A549 (cell line): Measurements from ENCODE around the gene CHMP6. TPM values are rescaled to one million over a fixed set of nuclear protein-coding genes. Genes with fewer than 3 reads are reported as not detected.

Experiments used
- ATAC-seq, 2 experiments: fragments of 200-7000 bp in 1 of 2; fragments of >200 bp in 1 of 2; cut with Nextera tagmentation in 1 of 2; cut with Tn5 transposase in 1 of 2; 3 replicates each; pipeline versions ENCODE4 v1.8.0 to v1.9.1; 2018 to 2020; ENCODE audit warnings: mild to moderate bottlenecking in 1 of 2, moderate library complexity in 1 of 2
- CTCF ChIA-PET: fragments of 300-600 bp; sonication (Branson Sonifier 250); formaldehyde crosslinking; extraction: SDS; loops from one replicate; lab custom pipeline; 2021; ENCODE audit warnings: antibody characterized with exemption, inconsistent platforms; lab: Yijun Ruan, JAX
- POLR2A ChIA-PET: fragments of 350-600 bp; formaldehyde crosslinking; extraction: SDS; loops from one replicate; lab custom pipeline; 2021; ENCODE audit warnings: antibody characterized with exemption, inconsistent platforms; lab: Yijun Ruan, JAX
- DNase-seq, 2 experiments: peaks; one replicate each; pipeline versions ENCODE4 v3.0.0 to v3.0.0-alpha.2; 2011 to 2016; ENCODE audit warnings: low read depth in 1 of 2, low spot score in 1 of 2
- FAIRE-seq: peaks from 2 replicates; lab custom pipeline; 2011; peaks lifted over from hg19 to GRCh38; lab: Jason Lieb, UNC
- H3K27ac ChIP-seq, 2 experiments: fragments of >200 bp; sonication (Bioruptor Twin); formaldehyde crosslinking; 3 replicates each; pipeline ENCODE4 v1.5.1; 2016 to 2017
- H3K4me1 ChIP-seq: fragments of >200 bp; sonication (Bioruptor Twin); formaldehyde crosslinking; 3 replicates; pipeline ENCODE4 v1.6.1; 2016
- H3K4me2 ChIP-seq: fragments of >200 bp; sonication (Bioruptor Twin); formaldehyde crosslinking; 3 replicates; pipeline ENCODE4 v1.6.1; 2016
- H3K4me3 ChIP-seq: fragments of >200 bp; sonication (Bioruptor Twin); formaldehyde crosslinking; 3 replicates; pipeline ENCODE4 v1.5.1; 2016
- H3K9me3 ChIP-seq: fragments of >200 bp; sonication (Bioruptor Twin); formaldehyde crosslinking; 3 replicates; pipeline ENCODE4 v1.6.1; 2016
- CHD4 ChIP-seq: fragments of 200-600 bp; sonication (generic); IDR thresholded peaks from 2 replicates; pipeline ENCODE4 v1.6.1; 2016; ENCODE audit warnings: antibody characterized with exemption, mild to moderate bottlenecking, borderline replicate concordance
- CTCF ChIP-seq: fragments of >200 bp; sonication (Bioruptor Twin); formaldehyde crosslinking; IDR thresholded peaks from 3 replicates; pipeline ENCODE4 v1.5.1; 2016
- FOSL2 ChIP-seq, 2 experiments: fragments of 450-650 bp in 1 of 2; fragments of >200 bp in 1 of 2; sonication (Bioruptor Twin) in 1 of 2; formaldehyde crosslinking; IDR thresholded peaks; 2 replicates each; pipeline versions ENCODE4 v1.5.0 to v1.6.1; 2016 to 2020; ENCODE audit warnings: mild to moderate bottlenecking in 1 of 2, moderate library complexity in 1 of 2
- GATA3 ChIP-seq: IDR thresholded peaks from 2 replicates; pipeline ENCODE4 v1.6.1; 2012; ENCODE audit warnings: borderline replicate concordance
- HDAC2 ChIP-seq: fragments of 200-600 bp; sonication (generic); IDR thresholded peaks from 2 replicates; pipeline ENCODE4 v1.6.1; 2016
- KDM1A ChIP-seq: fragments of 200-600 bp; sonication (generic); IDR thresholded peaks from 2 replicates; pipeline ENCODE4 v1.6.1; 2016; ENCODE audit warnings: low read depth, mild to moderate bottlenecking
- MAFK ChIP-seq: fragments of 450-650 bp; IDR thresholded peaks from 2 replicates; pipeline ENCODE4 v1.6.1; 2014; ENCODE audit not compliant: partially characterized antibody
- PBX3 ChIP-seq: IDR thresholded peaks from 2 replicates; pipeline ENCODE4 v1.6.1; 2012
- RAD21 ChIP-seq, 2 experiments: fragments of >200 bp in 1 of 2; sonication (Bioruptor Twin) in 1 of 2; formaldehyde crosslinking in 1 of 2; IDR thresholded peaks in 1 of 2; conservative IDR thresholded peaks in 1 of 2; 2 replicates in 1 of 2; 3 replicates in 1 of 2; pipeline ENCODE4 v1.6.1; 2012 to 2018; ENCODE audit warnings: inconsistent platforms in 1 of 2
- REST ChIP-seq: fragments of 200-600 bp; sonication (generic); IDR thresholded peaks from 2 replicates; pipeline ENCODE4 v1.6.1; 2016; ENCODE audit warnings: antibody characterized with exemption, mild to moderate bottlenecking, moderate library complexity
- RFX5 ChIP-seq: fragments of 450-650 bp; IDR thresholded peaks from 2 replicates; pipeline ENCODE4 v1.7.1; 2014; ENCODE audit warnings: antibody characterized with exemption, mild to moderate bottlenecking, moderate library complexity
- RNF2 ChIP-seq: fragments of 200-600 bp; sonication (generic); IDR thresholded peaks from 2 replicates; pipeline ENCODE4 v1.6.1; 2016; ENCODE audit warnings: low read depth, mild to moderate bottlenecking, antibody characterized with exemption, moderate library complexity, borderline replicate concordance
- SREBF2 ChIP-seq: fragments of 450-650 bp; IDR thresholded peaks from 2 replicates; pipeline ENCODE4 v1.6.1; 2014; ENCODE audit warnings: mild to moderate bottlenecking, moderate library complexity
- TFCP2L1 ChIP-seq: fragments of 250-450 bp; sonication (Bioruptor Pico); IDR thresholded peaks from 2 replicates; pipeline ENCODE4 v1.5.0; 2021; ENCODE audit warnings: mild to moderate bottlenecking
- WGBS: methylation state at CpG from one replicate; pipeline ENCODE4 v1.1.6; 2017; ENCODE audit errors: missing lambda C conversion rate; 5-methylcytosine and 5-hydroxymethylcytosine counted together
- polyA plus RNA-seq, 4 experiments: library from polyadenylated mRNA; depleted of rRNA in 3 of 4; stranded (reverse); fragments of >200 nt; fragmentation: RNase III in 1 of 4; extraction: RNeasy Plus Mini Kit Qiagen cat#74134 plus additional on column Dnase treatment in 1 of 4; gene quantifications; 2 replicates in 3 of 4; 3 replicates in 1 of 4; pipeline ENCODE4 v1.2.3, GENCODE V29; 2011 to 2017

Gene CHMP6
- polyA plus RNA-seq, 2 of the 4 experiments (the other 2 are of a cell fraction): 28.9 to 30.8 TPM

- Histone ChIP-seq H3K9me3 (no peaks in the 10 kb centered on the region), H3K4me3 (peak overlapping the region; percentile 72)
- CTCF ChIA-PET: interaction anchor here (1.5 to 37.9 kb wide), 3 partner anchors 8 to 62 kb away, joined by 6 to 880 read pairs (median 26); no protein-coding TSS in a partner anchor
- 0 out of 3 replicates have a peak, but pooled peaks have one; percentile 3 for TF ChIP-seq CTCF
- TF ChIP-seq KDM1A: no peak
- TF ChIP-seq, all 56 proteins: peak for 1
- 60% methylated on average over 28 of the region's 66 CpGs for WGBS
- ATAC-seq (peak in 1 of 2 experiments; percentile 2; a peak in 2 of 6 replicates), DNase-seq (no peak), FAIRE-seq (no peak)
- H3K4me2 ChIP-seq: peak overlapping the region; percentile 82
- peak overlapping the region; percentile 72 to 90 for H3K27ac ChIP-seq
- peaks cover 26% of the 10 kb centered on the region for H3K4me1 ChIP-seq
- POLR2A ChIA-PET: interaction anchor here (0.7 to 1.4 kb wide), 7 partner anchors 8 to 187 kb away, joined by 3 to 9 read pairs (median 4); partner anchors contain the start of gene CEP131
These were observed 44.0 kb downstream of the CHMP6 start for GRCh38 chr17:81035521-81036196.

GRCh38 chr17:81036197-81036941 is 44.7 kb downstream of the CHMP6 start:
- ATAC-seq: no peak
- no peak for TF ChIP-seq RFX5
- 93% methylated on average over 24 of the region's 24 CpGs for WGBS
- H3K4me1 ChIP-seq: peaks cover 33% of the 10 kb centered on the region
- H3K27ac ChIP-seq: no peak overlapping the region
- POLR2A ChIA-PET: interaction anchor here (1.4 kb wide), 1 partner anchor 187 kb away, joined by 5 read pairs; the partner anchor contains the start of gene CEP131
- H3K9me3 ChIP-seq: no peaks in the 10 kb centered on the region
- CTCF ChIA-PET: interaction anchor here (1.0 to 37.9 kb wide), 6 partner anchors 8 to 62 kb away, joined by 3 to 880 read pairs (median 5); no protein-coding TSS in a partner anchor
- DNase-seq: no peak
- peak overlapping the region; percentile 82 for H3K4me2 ChIP-seq
- peak overlapping the region; percentile 72; the same call in 2 of the 3 replicates for H3K4me3 ChIP-seq
- no peak for FAIRE-seq

GRCh38 chr17:81037026-81037797 is 45.6 kb downstream of the CHMP6 start:
- Histone ChIP-seq H3K4me3 (no peak overlapping the region), H3K9me3 (no peaks in the 10 kb centered on the region), H3K27ac (no peak overlapping the region), H3K4me2 (no peak overlapping the region)
- ChIA-PET CTCF (interaction anchor here (1.0 to 37.9 kb wide), 7 partner anchors 8 to 84 kb away, joined by 3 to 880 read pairs (median 4); no protein-coding TSS in a partner anchor), POLR2A (no interaction called here)
- no peak for DNase-seq
- 91% methylated on average over 28 of the region's 28 CpGs for WGBS
- no peak for FAIRE-seq
- ATAC-seq: no peak
- TF ChIP-seq MAFK (no peak), SREBF2 (no peak), TFCP2L1 (CRISPR knock-in tag) (no peak), CHD4 (no peak)
- TF ChIP-seq, all 56 proteins: peak for 0
- peaks cover 33% of the 10 kb centered on the region for H3K4me1 ChIP-seq

GRCh38 chr17:81037798-81038733 is 46.4 kb downstream of the CHMP6 start:
- FAIRE-seq (no peak), ATAC-seq (no peak)
- H3K4me2 ChIP-seq: no peak overlapping the region
- H3K27ac ChIP-seq: no peak overlapping the region
- WGBS: 89% methylated on average over 28 of the region's 30 CpGs
- CTCF ChIA-PET: interaction anchor here (1.1 to 37.9 kb wide), 7 partner anchors 12 to 83 kb away, joined by 3 to 880 read pairs (median 4); no protein-coding TSS in a partner anchor
- H3K9me3 ChIP-seq: no peaks in the 10 kb centered on the region
- POLR2A ChIA-PET: no interaction called here
- no peak overlapping the region for H3K4me3 ChIP-seq
- peaks cover 33% of the 10 kb centered on the region for H3K4me1 ChIP-seq
- TF ChIP-seq REST: no peak
- TF ChIP-seq RNF2: no peak
- no peak for TF ChIP-seq FOSL2 (IDR thresholded peaks at IDR 0.05)
- no peak for TF ChIP-seq FOSL2 (CRISPR knock-in tag; IDR thresholded peaks at IDR 0.05)
- TF ChIP-seq HDAC2: no peak
- no peak for TF ChIP-seq RFX5
- no peak for TF ChIP-seq RAD21 (conservative IDR thresholded peaks at IDR 0.05 in 1 of 2, IDR thresholded peaks at IDR 0.05 in 1 of 2)
- no peak for TF ChIP-seq PBX3
- no peak for TF ChIP-seq GATA3
- TF ChIP-seq, all 56 proteins: peak for 0
- no peak for DNase-seq
